HepG2 (cell line): Measurements from ENCODE around the gene CLDN15. TPM values are rescaled to one million over a fixed set of nuclear protein-coding genes. Genes with fewer than 3 reads are reported as not detected.
A peak's percentile ranks its signal among the peaks of the same experiment; 100 is the strongest.

ENCODE experiments used
- ATF7 ChIP-seq, 2 experiments: fragments of 450-650 bp in 1 of 2; sonication (generic) in 1 of 2; formaldehyde crosslinking in 1 of 2; IDR thresholded peaks; 2 replicates each; pipeline versions ENCODE4 v1.4.0 to v1.6.1; 2016 to 2020; ENCODE audit warnings: antibody characterized with exemption in 1 of 2, mild to moderate bottlenecking in 1 of 2, missing genetic modification reagents in 1 of 2
- ATM ChIP-seq: fragments of 450-650 bp; IDR thresholded peaks from 2 replicates; pipeline ENCODE4 v1.7.1; 2017; ENCODE audit warnings: mild to moderate bottlenecking, borderline replicate concordance
- CCDC6 ChIP-seq: sonication (generic); formaldehyde crosslinking; IDR thresholded peaks from 2 replicates; pipeline ENCODE4 v1.8.1; 2022; ENCODE audit warnings: mild to moderate bottlenecking, missing genetic modification reagents, moderate library complexity
- CREBL2 ChIP-seq: sonication (generic); formaldehyde crosslinking; IDR thresholded peaks from 2 replicates; pipeline ENCODE4 v1.8.1; 2023; ENCODE audit warnings: missing genetic modification reagents, mild to moderate bottlenecking, borderline replicate concordance
- DZIP1 ChIP-seq: sonication (generic); formaldehyde crosslinking; IDR thresholded peaks from 2 replicates; pipeline ENCODE4 v1.5.0; 2020; ENCODE audit warnings: mild to moderate bottlenecking, missing genetic modification reagents
- KAT8 ChIP-seq: IDR thresholded peaks from 2 replicates; pipeline ENCODE4 v1.6.1; 2016; ENCODE audit warnings: missing genetic modification reagents, missing compliant biosample characterization
- KDM1A ChIP-seq: IDR thresholded peaks from 2 replicates; pipeline ENCODE4 v1.6.1; 2016; ENCODE audit warnings: missing compliant biosample characterization
- MED13 ChIP-seq: sonication (generic); formaldehyde crosslinking; IDR thresholded peaks from 2 replicates; pipeline ENCODE4 v1.5.0; 2020; ENCODE audit warnings: missing genetic modification reagents
- MEF2D ChIP-seq: sonication (generic); formaldehyde crosslinking; IDR thresholded peaks from 2 replicates; pipeline ENCODE4 v1.5.1; 2020; ENCODE audit warnings: mild to moderate bottlenecking, missing genetic modification reagents
- MLLT10 ChIP-seq: sonication (generic); formaldehyde crosslinking; IDR thresholded peaks from 2 replicates; pipeline ENCODE4 v1.4.0; 2020; ENCODE audit warnings: missing genetic modification reagents
- NFE2 ChIP-seq: sonication (generic); formaldehyde crosslinking; IDR thresholded peaks from 2 replicates; pipeline ENCODE4 v1.4.0; 2020; ENCODE audit warnings: missing genetic modification reagents
- NR0B2 ChIP-seq: sonication (generic); formaldehyde crosslinking; IDR thresholded peaks from 2 replicates; pipeline ENCODE4 v1.4.0; 2020; ENCODE audit warnings: mild to moderate bottlenecking, missing genetic modification reagents
- NR2F1 ChIP-seq, 2 experiments: fragments of 450-650 bp in 1 of 2; formaldehyde crosslinking in 1 of 2; IDR thresholded peaks; 2 replicates each; pipeline versions ENCODE4 v1.5.0 to v1.6.1; 2016 to 2020; ENCODE audit warnings: mild to moderate bottlenecking in 1 of 2, missing compliant biosample characterization in 1 of 2, missing genetic modification reagents in 1 of 2, moderate library complexity in 1 of 2
- RFX5 ChIP-seq: IDR thresholded peaks from 2 replicates; pipeline ENCODE4 v1.6.1; 2011; ENCODE audit warnings: low read depth, low read length, improper control_type of control experiment
- SNAPC2 ChIP-seq: sonication (generic); formaldehyde crosslinking; IDR thresholded peaks from 2 replicates; pipeline ENCODE4 v1.8.1; 2022; ENCODE audit warnings: mild to moderate bottlenecking, missing genetic modification reagents
- SOX13 ChIP-seq, 3 experiments: fragments of 450-650 bp in 1 of 3; sonication (generic) in 1 of 3; formaldehyde crosslinking in 1 of 3; IDR thresholded peaks in 2 of 3; conservative IDR thresholded peaks in 1 of 3; 2 replicates each; pipeline versions ENCODE4 v1.5.0 to v1.6.1; 2016 to 2020; ENCODE audit warnings: antibody characterized with exemption in 1 of 3, mild to moderate bottlenecking in 1 of 3, missing compliant biosample characterization in 1 of 3, missing genetic modification reagents in 1 of 3, moderate library complexity in 1 of 3
- TARDBP ChIP-seq: sonication (generic); formaldehyde crosslinking; IDR thresholded peaks from 2 replicates; pipeline ENCODE4 v1.8.0; 2022; ENCODE audit warnings: mild to moderate bottlenecking, missing genetic modification reagents
- TEF ChIP-seq: sonication (generic); formaldehyde crosslinking; IDR thresholded peaks from 2 replicates; pipeline ENCODE4 v1.5.0; 2020; ENCODE audit warnings: missing genetic modification reagents
- XBP1 ChIP-seq: sonication (generic); formaldehyde crosslinking; IDR thresholded peaks from 2 replicates; pipeline ENCODE4 v1.5.0; 2020; ENCODE audit warnings: missing genetic modification reagents
- ZBTB39 ChIP-seq: sonication (generic); formaldehyde crosslinking; IDR thresholded peaks from 2 replicates; pipeline ENCODE4 v1.5.0; 2020; ENCODE audit warnings: missing genetic modification reagents
- ZFP36L1 ChIP-seq: sonication (generic); formaldehyde crosslinking; IDR thresholded peaks from 2 replicates; pipeline ENCODE4 v1.8.0; 2022; ENCODE audit warnings: mild to moderate bottlenecking, missing genetic modification reagents, moderate library complexity
- polyA plus RNA-seq, 8 experiments: library from polyadenylated mRNA; depleted of rRNA in 3 of 8; stranded (reverse) in 7 of 8; unstranded in 1 of 8; fragments of >200 nt; fragmentation: Illumina TruSeq in 4 of 8; extraction: Trizol in 4 of 8; gene quantifications; 2 replicates each; pipeline versions ENCODE4 v1.2.1 to v1.2.3, GENCODE V29; 2011 to 2016; ENCODE audit warnings: low read depth in 4 of 8, missing spikeins in 1 of 8, mixed read lengths in 1 of 8; ENCODE audit not compliant: insufficient read depth in 1 of 8
- total RNA-seq, 5 experiments: library from RNA; depleted of rRNA; stranded (reverse); fragments of >200 nt; fragmentation: Illumina TruSeq; extraction: Trizol; gene quantifications; 2 replicates each; pipeline ENCODE4 v1.2.3, GENCODE V29; 2016; ENCODE audit warnings: low read depth in 1 of 5

The CLDN15 gene
- total and polyA plus RNA-seq, 2 of the 13 experiments (the other 11 are each of a cell fraction or from before 2014, with no cell fraction given) = 7.1 to 17.8 TPM

GRCh38 chr7:101218236-101219125 lies 19.1 kb downstream of the CLDN15 start (continued):
- TF ChIP-seq TEF (no peak), XBP1 (no peak), MEF2D (CRISPR knock-in tag) (peak; percentile 38; the same call in 1 of the 2 replicates), MED13 (CRISPR knock-in tag) (no peak), MLLT10 (CRISPR knock-in tag) (no peak), NFE2 (CRISPR knock-in tag) (no peak), NR2F1 (CRISPR knock-in tag; IDR thresholded peaks at IDR 0.05) (no peak), SNAPC2 (CRISPR knock-in tag) (no peak), CREBL2 (CRISPR knock-in tag) (no peak), ATF7 (IDR thresholded peaks at IDR 0.05) (no peak), ATF7 (CRISPR knock-in tag; IDR thresholded peaks at IDR 0.05) (no peak), SOX13 (IDR thresholded peaks at IDR 0.05) (no peak), SOX13 (CRISPR knock-in tag; conservative IDR thresholded peaks at IDR 0.05 in 1 of 2, IDR thresholded peaks at IDR 0.05 in 1 of 2) (0 out of 4 replicates have a peak, but pooled peaks have one; percentile 8 to 55), ATM (no peak), KDM1A (CRISPR knock-in tag) (peak; percentile 81; the same call in 1 of the 2 replicates), RFX5 (no peak), ZFP36L1 (CRISPR knock-in tag) (no peak), KAT8 (CRISPR knock-in tag) (no peak), DZIP1 (no peak), ZBTB39 (no peak; the same call in 1 of the 2 replicates), NR0B2 (CRISPR knock-in tag) (no peak), CCDC6 (CRISPR knock-in tag) (no peak; the same call in 1 of the 2 replicates), TARDBP (CRISPR knock-in tag) (no peak)
